Right ventricle myocardium inferior (tissue), 1 donor: ENCODE data around the gene FAT2. TPM values are rescaled to one million over a fixed set of nuclear protein-coding genes. Genes with fewer than 3 reads are reported as not detected.

Source experiments
- total RNA-seq: library from RNA; stranded (reverse); fragmentation: NEBNext Ultra II Directional; extraction: Animal tissue kit (Norgen Biotek cat#: 25700); gene quantifications from one replicate; pipeline ENCODE4 v1.2.1, GENCODE V29; 2021
- donor health status: DM: no; HTN: yes; CAD: no; lungs with severe emphysema.

The FAT2 gene
- total RNA-seq, 1 donor from 2014 or later = not detected

Other genes starting within 250 kb of the FAT2 start
- gene SLC36A2, start 243.8 kb downstream of the FAT2 start, total RNA-seq = 0.60 TPM
- gene SLC36A1, start 143.7 kb downstream of the FAT2 start, total RNA-seq = 5.2 TPM
- 517 TPM for gene SPARC, start 95.6 kb upstream of the FAT2 start, total RNA-seq
- 69.5 TPM for gene ATOX1, start 167.3 kb upstream of the FAT2 start, total RNA-seq
- gene G3BP1, start 180.6 kb upstream of the FAT2 start, total RNA-seq = 114 TPM